K562 (cell line): ENCODE measurements around the gene C8A. TPM values are rescaled to one million over a fixed set of nuclear protein-coding genes. Genes with fewer than 3 reads are reported as not detected.

ENCODE experiments used
- ATAC-seq: fragments of 200-7000 bp; cut with Tn5 transposase; 3 replicates; pipeline ENCODE4 v1.9.1; 2020; ENCODE audit warnings: moderate library complexity
- BruUV-seq: library from RNA; stranded (reverse); fragments of 400-500 nt; replicated peaks from 2 replicates; lab custom pipeline; 2021; lab: Mats Ljungman, UMichigan
- CTCF ChIA-PET: fragments of 300-600 bp; formaldehyde crosslinking; extraction: SDS; loops from one replicate; lab custom pipeline; 2021; ENCODE audit warnings: low intra/inter-chr PET ratio; lab: Yijun Ruan, JAX
- POLR2A ChIA-PET: fragments of 300-600, 350-650 bp; sonication (Branson Sonifier 250); formaldehyde crosslinking; extraction: SDS; loops from one replicate; lab custom pipeline; 2021; ENCODE audit warnings: antibody characterized with exemption, inconsistent platforms; lab: Yijun Ruan, JAX
- DNase-seq, 4 experiments: peaks; one replicate each; pipeline versions ENCODE4 v3.0.0 to v3.0.0-alpha.2; 2011 to 2018; ENCODE audit warnings: low spot score in 3 of 4, mixed read lengths in 3 of 4; ENCODE audit errors: extremely low read depth in 1 of 4
- FAIRE-seq: peaks from 2 replicates; lab custom pipeline; 2011; peaks lifted over from hg19 to GRCh38; lab: Jason Lieb, UNC
- H2AFZ ChIP-seq: 2 replicates; pipeline ENCODE4 v1.6.0; 2011; ENCODE audit warnings: low read depth, low read length, control low read depth, inconsistent platforms
- H3K27ac ChIP-seq: fragments of 200-600 bp; 3 replicates; pipeline ENCODE4 v1.8.0; 2011; ENCODE audit warnings: low read depth, mild to moderate bottlenecking, control low read depth, inconsistent platforms, low read length, moderate library complexity, mixed read lengths; ENCODE audit errors: extremely low read depth
- H3K27me3 ChIP-seq, 2 experiments: fragments of 300-600 bp in 1 of 2; 2 replicates in 1 of 2; 3 replicates in 1 of 2; pipeline versions ENCODE4 v1.6.0 to v1.8.0; 2011; ENCODE audit warnings: inconsistent platforms in 2 of 2, low read length in 2 of 2, mild to moderate bottlenecking in 1 of 2, mixed read lengths in 1 of 2, moderate library complexity in 1 of 2; ENCODE audit not compliant: control insufficient read depth in 2 of 2, insufficient read depth in 2 of 2
- H3K36me3 ChIP-seq: fragments of 300-600 bp; 3 replicates; pipeline ENCODE4 v1.8.0; 2011; ENCODE audit warnings: mild to moderate bottlenecking, low read length, inconsistent platforms; ENCODE audit not compliant: control insufficient read depth, insufficient read depth
- H3K4me1 ChIP-seq, 2 experiments: fragments of 200-600 bp in 1 of 2; replicated peaks in 1 of 2; 2 replicates in 1 of 2; 3 replicates in 1 of 2; pipeline versions ENCODE4 v1.5.1 to v1.8.0; 2011; ENCODE audit warnings: inconsistent platforms in 2 of 2, low read length in 2 of 2, mild to moderate bottlenecking in 1 of 2, mixed read lengths in 1 of 2, moderate library complexity in 1 of 2; ENCODE audit not compliant: control insufficient read depth in 2 of 2, insufficient read depth in 2 of 2
- H3K4me2 ChIP-seq: 2 replicates; pipeline ENCODE4 v1.6.1; 2011; ENCODE audit warnings: low read length, control low read depth, inconsistent platforms, mixed read lengths; ENCODE audit not compliant: insufficient read depth
- H3K4me3 ChIP-seq: fragments of 200-600 bp; sonication (generic), shearing (Covaris generic); 2 replicates; pipeline ENCODE4 v1.5.1; 2016; ENCODE audit warnings: control low read depth, inconsistent platforms
- H3K79me2 ChIP-seq: fragments of 200-600 bp; 3 replicates; pipeline ENCODE4 v1.8.0; 2011; ENCODE audit warnings: low read length, inconsistent platforms; ENCODE audit not compliant: control insufficient read depth, insufficient read depth
- H3K9ac ChIP-seq, 2 experiments: 2 replicates each; pipeline versions ENCODE4 v1.6.0 to v1.6.1; 2011; ENCODE audit warnings: low read depth in 2 of 2, low read length in 2 of 2, control low read depth in 1 of 2, inconsistent platforms in 1 of 2, mild to moderate bottlenecking in 1 of 2, mixed read lengths in 1 of 2; ENCODE audit not compliant: insufficient read depth in 1 of 2
- H3K9me1 ChIP-seq: one replicate; pipeline ENCODE4 v1.6.0; 2011; ENCODE audit warnings: inconsistent platforms, mild to moderate bottlenecking, low read length, moderate library complexity; ENCODE audit not compliant: control insufficient read depth, insufficient read depth
- H3K9me3 ChIP-seq: replicated peaks from 2 replicates; pipeline ENCODE4 v1.5.1; 2011; ENCODE audit warnings: low read depth, low read length, inconsistent platforms; ENCODE audit not compliant: control insufficient read depth, insufficient read depth
- H4K20me1 ChIP-seq: replicated peaks from 2 replicates; pipeline ENCODE4 v1.6.1; 2011; ENCODE audit warnings: low read length, inconsistent platforms, mixed read lengths; ENCODE audit not compliant: control insufficient read depth, insufficient read depth
- CHD1 ChIP-seq: fragments of 200-600 bp; sonication (generic); IDR thresholded peaks from one replicate; pipeline ENCODE4 v1.6.1; 2012; ENCODE audit warnings: mild to moderate bottlenecking, moderate library complexity, low read length, inconsistent platforms
- MCM5 ChIP-seq: fragments of 450-650 bp; IDR thresholded peaks from 2 replicates; pipeline ENCODE4 v1.6.1; 2016; ENCODE audit warnings: low read depth
- MEIS2 ChIP-seq: fragments of 450-650 bp; IDR thresholded peaks from 2 replicates; pipeline ENCODE4 v1.6.1; 2014; ENCODE audit warnings: mild to moderate bottlenecking; ENCODE audit not compliant: partially characterized antibody
- TGIF2 ChIP-seq: sonication (generic); formaldehyde crosslinking; IDR thresholded peaks from 2 replicates; pipeline ENCODE4 v1.8.1; 2022; ENCODE audit warnings: mild to moderate bottlenecking, missing genetic modification reagents, moderate library complexity
- WGBS: fragments of 100-300 bp; shearing (Covaris generic); methylation state at CpG from one replicate; pipeline ENCODE4 v1.1.6; 2016; ENCODE audit warnings: low coverage, mixed read lengths; ENCODE audit not compliant: insufficient coverage; ENCODE audit errors: missing lambda C conversion rate; 5-methylcytosine and 5-hydroxymethylcytosine counted together
- in situ Hi-C: fragments of 300-500 bp; cut with MboI; formaldehyde crosslinking; loops from 4 replicates; pipeline ENCODE4 v1.15.0; 2018; ENCODE audit warnings: inconsistent platforms, mixed read lengths
- intact Hi-C: fragments of 100-400 bp; cut with micrococcal nuclease; formaldehyde crosslinking; loops from 2 replicates; pipeline ENCODE4 v1.14.2; 2022
- polyA plus RNA-seq, 8 experiments: library from polyadenylated mRNA; depleted of rRNA in 4 of 8; stranded (reverse) in 5 of 8; unstranded in 3 of 8; fragments of >200 nt; fragmentation: Nextera tagmentation in 2 of 8; fragmentation: Illumina TruSeq in 1 of 8; extraction: Ambion mirVana in 2 of 8; extraction: Trizol in 1 of 8; gene quantifications; 2 replicates each; pipeline versions ENCODE4 v1.2.1 to v1.2.3, GENCODE V29; 2011 to 2014; ENCODE audit warnings: inconsistent platforms in 1 of 8, missing spikeins in 1 of 8
- total RNA-seq, 7 experiments: library from RNA; depleted of rRNA in 6 of 7; stranded (reverse); fragments of >200 nt in 6 of 7; fragmentation: Illumina TruSeq in 2 of 7; extraction: Trizol in 2 of 7; gene quantifications; 2 replicates each; pipeline versions ENCODE4 v1.2.1 to v1.2.3, GENCODE V29; 2011 to 2021; ENCODE audit warnings: low replicate concordance in 1 of 7
- TF ChIP-seq, protein P1 (sequence below): IDR thresholded peaks from 3 replicates; pipeline ENCODE4 v1.6.1; 2011; ENCODE audit warnings: borderline replicate concordance, mild to moderate bottlenecking; ENCODE audit not compliant: insufficient read length, insufficient read depth

The C8A gene
- total and polyA plus RNA-seq, 9 of the 15 experiments (the other 6 are each of a cell fraction or from before 2014, with no cell fraction given) = 0.09 TPM; not detected in 8

DNA sequence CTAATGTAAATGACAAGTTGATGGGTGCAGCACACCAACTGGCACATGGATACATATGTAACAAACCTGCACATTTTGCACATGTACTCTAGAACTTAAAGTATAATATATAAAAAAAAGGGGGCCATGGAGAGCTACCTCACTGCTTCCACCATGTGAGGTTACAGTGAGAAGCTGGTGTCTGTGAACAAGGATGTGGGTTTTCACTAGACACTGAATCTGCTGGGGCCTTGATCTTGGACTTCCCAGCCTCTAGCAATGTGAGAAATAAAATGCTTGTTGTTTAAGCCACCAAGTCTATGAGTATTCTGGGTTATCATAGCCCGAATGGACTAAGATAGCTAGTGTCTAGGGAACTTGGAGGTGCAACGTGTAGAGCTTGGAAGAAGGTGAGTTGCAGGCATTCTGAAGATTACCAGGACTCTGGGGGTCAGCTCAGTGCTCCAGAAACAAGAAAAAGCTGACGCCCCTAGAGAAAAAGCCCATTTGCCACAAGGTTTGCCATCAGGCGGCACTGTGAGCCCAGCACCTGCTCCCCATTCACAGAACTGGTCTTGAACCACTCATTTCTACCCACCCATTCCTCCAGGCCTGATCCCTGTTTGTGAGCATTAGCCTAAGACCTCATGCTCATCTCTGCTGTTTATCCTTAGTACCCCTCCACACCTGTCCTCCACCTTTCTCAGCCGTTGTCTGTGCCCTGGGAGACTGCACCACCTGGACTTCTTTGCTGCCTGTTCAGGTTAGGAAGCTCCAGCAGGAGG, 20.3 kb upstream of the C8A start:
- 1% methylated on average over 5 of the region's 5 CpGs for WGBS
- ChIA-PET POLR2A (no interaction called here), CTCF (no interaction called here)
- no peak for DNase-seq
- H4K20me1 ChIP-seq = no peaks in the 10 kb centered on the region
- H3K79me2 ChIP-seq = no peaks in the 10 kb centered on the region
- H3K27me3 ChIP-seq = peaks cover 0 to 5% of the 10 kb centered on the region in 2 experiments; a peak in 2 of 5 replicates
- H3K27ac ChIP-seq = no peak overlapping the region
- no TSS peak for BruUV-seq
- H2AFZ ChIP-seq = no peak overlapping the region
- H3K9me3 ChIP-seq = no peaks in the 10 kb centered on the region
- no peak for FAIRE-seq
- H3K36me3 ChIP-seq = no peaks in the 10 kb centered on the region
- no peak overlapping the region for H3K9ac ChIP-seq
- H3K4me3 ChIP-seq = no peak overlapping the region
- in situ Hi-C loops = loop anchor here (25.0 kb wide), 1 partner anchor 1203 kb away; no protein-coding TSS in a partner anchor
- H3K9me1 ChIP-seq = no peaks in the 10 kb centered on the region
- intact Hi-C loops = loop anchor here (5.0 kb wide), 2 partner anchors 183 to 1818 kb away; no protein-coding TSS in a partner anchor
- H3K4me1 ChIP-seq = no peaks in the 10 kb centered on the region
- TF ChIP-seq MEIS2 (no peak), MCM5 (no peak), CHD1 (no peak), TGIF2 (CRISPR knock-in tag) (no peak)
- TF ChIP-seq, protein P1, sequence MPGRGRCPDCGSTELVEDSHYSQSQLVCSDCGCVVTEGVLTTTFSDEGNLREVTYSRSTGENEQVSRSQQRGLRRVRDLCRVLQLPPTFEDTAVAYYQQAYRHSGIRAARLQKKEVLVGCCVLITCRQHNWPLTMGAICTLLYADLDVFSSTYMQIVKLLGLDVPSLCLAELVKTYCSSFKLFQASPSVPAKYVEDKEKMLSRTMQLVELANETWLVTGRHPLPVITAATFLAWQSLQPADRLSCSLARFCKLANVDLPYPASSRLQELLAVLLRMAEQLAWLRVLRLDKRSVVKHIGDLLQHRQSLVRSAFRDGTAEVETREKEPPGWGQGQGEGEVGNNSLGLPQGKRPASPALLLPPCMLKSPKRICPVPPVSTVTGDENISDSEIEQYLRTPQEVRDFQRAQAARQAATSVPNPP = no peak
- no peak overlapping the region for H3K4me2 ChIP-seq
- ATAC-seq = no peak
